GM12873 (cell line): ENCODE measurements around the gene FXYD3.

Experiments
- CTCF ChIP-seq: IDR thresholded peaks from 2 replicates; pipeline ENCODE4 v1.5.1; 2012; ENCODE audit warnings: low read depth, mild to moderate bottlenecking, moderate library complexity, low read length, control low read depth; ENCODE audit not compliant: insufficient read depth; ENCODE audit errors: missing control alignments

The FXYD3 gene

GRCh38 chr19:35130761-35131720, 15.4 kb downstream of the FXYD3 start:
- TF ChIP-seq CTCF, result no peak

- TF ChIP-seq CTCF, result no peak
These were observed 16.6 kb downstream of the FXYD3 start for GRCh38 chr19:35132254-35132653.

GRCh38 chr19:35133826-35134225, 18.2 kb downstream of the FXYD3 start:
- no peak for TF ChIP-seq CTCF

- TF ChIP-seq CTCF, result no peak
These were observed 19.1 kb downstream of the FXYD3 start, which contains the start of gene LGI4 for GRCh38 chr19:35134601-35135242. LGI4 (minus strand) TSS chr19:35135059; CDS start chr19:35134680, 379 bp downstream.

GRCh38 chr19:35135389-35135909, 19.8 kb downstream of the FXYD3 start:
- peak; percentile 87 for TF ChIP-seq CTCF

GRCh38 chr19:35136231-35136630, 20.6 kb downstream of the FXYD3 start:
- TF ChIP-seq CTCF, result no peak
